Posterior cingulate gyrus (tissue), 11 donors: ENCODE measurements around the gene UPB1.

Experiments
- DNase-seq, 10 donors: peaks; one replicate each; pipeline versions ENCODE4 v3.0.0 to v3.0.0-alpha.2; 2020 to 2021; ENCODE audit warnings: mixed read lengths in 3 of 10
- intact Hi-C: fragments of 100-400 bp; cut with DNase I; formaldehyde crosslinking; loops from one replicate; pipeline ENCODE4 v1.15.1; 2023

UPB1 gene

GRCh38 chr22:24503137-24503842 is 8.2 kb downstream of the UPB1 start:
- peak in 3 of 10 donors; percentile 34 to 48 (median 39) for DNase-seq
- intact Hi-C loops, result no loop called here

DNA sequence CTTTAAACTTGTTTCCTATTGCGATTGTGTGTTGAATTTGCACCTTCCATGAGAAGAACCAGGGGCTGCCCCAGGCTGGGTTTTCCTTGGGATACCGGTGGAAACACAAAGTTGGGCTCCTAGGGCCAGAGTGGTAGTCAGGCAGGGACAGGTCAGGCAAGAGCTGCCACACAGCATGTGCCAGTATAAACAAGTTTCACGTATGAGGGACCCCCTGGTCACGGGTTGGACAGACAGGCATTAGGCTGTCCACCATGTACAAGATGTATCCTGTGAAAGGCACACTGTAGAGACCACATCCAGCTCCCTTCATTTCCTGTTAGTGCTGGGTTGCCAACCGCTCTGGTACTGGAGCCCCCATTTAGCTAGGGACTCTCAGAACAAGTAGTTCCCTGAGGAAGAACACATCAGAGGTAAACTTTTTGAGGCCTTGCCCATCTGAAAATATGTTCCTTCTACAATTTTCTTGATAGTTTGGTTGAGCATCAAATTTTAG is 8.8 kb downstream of the UPB1 start:
- intact Hi-C loops, result no loop called here
- DNase-seq, result no peak

- intact Hi-C loops, result no loop called here
- DNase-seq, result no peak
Measured at GRCh38 chr22:24504540-24504939, 9.4 kb downstream of the UPB1 start.

- intact Hi-C loops, result no loop called here
- no peak for DNase-seq
Measured at GRCh38 chr22:24504956-24505736, 10.0 kb downstream of the UPB1 start.

DNA sequence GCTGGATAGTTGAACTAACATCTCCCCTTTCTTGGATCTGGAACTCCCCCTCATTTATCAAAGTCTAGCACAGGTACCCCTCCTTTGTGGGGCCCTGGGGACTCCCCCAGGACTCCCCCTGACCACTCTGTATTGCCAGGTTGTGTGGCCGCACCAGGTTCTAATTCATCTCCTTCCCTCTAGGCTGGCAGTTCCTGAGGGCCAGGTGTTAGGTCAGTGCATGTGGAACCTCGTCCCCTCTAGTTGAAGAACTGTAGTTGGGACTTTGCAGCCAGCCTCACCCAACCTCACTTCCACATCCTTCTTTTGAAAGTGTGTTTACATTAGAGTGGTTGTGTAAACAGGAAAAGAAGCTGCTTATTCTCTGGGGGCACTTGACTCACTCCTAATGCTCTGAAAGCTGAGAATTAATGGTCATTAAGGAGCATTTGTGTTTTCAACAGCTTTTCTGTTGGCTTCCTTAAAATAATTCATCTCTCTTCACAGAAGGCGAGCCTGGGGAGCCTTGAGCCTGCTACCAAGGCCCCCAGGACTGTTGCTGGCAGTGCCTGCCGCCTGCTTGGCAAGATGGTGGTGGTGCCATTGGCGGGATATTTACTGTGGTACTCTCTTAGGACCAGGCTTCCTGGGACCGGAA is 11.8 kb downstream of the UPB1 start:
- DNase-seq, result no peak
- intact Hi-C loops, result no loop called here

GRCh38 chr22:24507716-24508115 is 12.6 kb downstream of the UPB1 start:
- DNase-seq, result no peak
- intact Hi-C loops, result no loop called here

DNA sequence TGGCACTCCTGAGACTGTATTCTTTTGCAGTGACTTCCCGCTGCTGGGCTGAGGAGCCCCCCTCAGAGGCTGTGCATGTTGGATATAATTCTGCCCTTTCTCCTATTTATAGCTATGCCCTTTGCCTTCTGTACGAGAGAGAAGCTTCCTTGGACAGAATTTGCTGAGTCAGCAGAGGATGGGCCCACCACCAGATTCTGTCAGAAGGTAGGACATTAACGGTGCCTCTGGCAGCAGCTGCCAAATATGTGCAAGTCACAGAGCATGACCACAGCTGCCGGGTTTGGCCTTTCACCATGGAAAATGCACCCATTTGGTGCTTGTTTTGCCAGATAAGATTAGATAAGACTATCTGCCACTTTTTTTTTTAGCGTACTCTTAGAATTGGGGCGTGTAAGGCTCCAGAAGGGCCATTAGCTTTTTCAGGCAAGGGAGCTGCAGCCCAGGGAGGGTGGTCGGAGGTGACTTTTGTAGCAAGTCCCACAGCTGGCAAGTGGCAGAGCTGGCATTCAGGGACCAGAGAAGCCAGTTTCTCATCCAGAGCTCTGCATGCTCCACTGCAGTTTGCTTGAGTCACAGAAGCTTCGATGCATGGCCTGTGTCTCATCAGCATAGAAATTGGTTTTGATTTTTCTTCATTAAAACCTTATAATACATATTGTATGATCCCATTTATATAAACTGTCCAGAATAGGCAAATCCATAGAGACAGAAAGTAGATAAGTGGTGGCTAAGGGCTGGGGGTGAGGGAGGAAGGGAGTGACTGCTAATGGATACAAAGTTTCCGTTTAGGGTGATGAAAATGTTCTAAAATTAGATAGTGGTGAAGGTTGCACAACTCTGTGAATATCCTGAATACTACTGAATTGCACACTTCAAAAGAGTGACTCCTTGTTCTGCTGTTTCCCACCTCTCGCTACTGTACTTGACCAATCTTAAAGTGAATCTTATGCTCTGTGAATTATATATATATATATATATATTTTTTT is 15.8 kb downstream of the UPB1 start:
- intact Hi-C loops, result no loop called here
- peak in 1 of 10 donors; percentile 20 for DNase-seq

GRCh38 chr22:24512043-24512442 is 16.9 kb downstream of the UPB1 start:
- intact Hi-C loops, result no loop called here
- no peak for DNase-seq

GRCh38 chr22:24513378-24514240 is 18.5 kb downstream of the UPB1 start:
- intact Hi-C loops, result no loop called here
- DNase-seq, result no peak

DNA sequence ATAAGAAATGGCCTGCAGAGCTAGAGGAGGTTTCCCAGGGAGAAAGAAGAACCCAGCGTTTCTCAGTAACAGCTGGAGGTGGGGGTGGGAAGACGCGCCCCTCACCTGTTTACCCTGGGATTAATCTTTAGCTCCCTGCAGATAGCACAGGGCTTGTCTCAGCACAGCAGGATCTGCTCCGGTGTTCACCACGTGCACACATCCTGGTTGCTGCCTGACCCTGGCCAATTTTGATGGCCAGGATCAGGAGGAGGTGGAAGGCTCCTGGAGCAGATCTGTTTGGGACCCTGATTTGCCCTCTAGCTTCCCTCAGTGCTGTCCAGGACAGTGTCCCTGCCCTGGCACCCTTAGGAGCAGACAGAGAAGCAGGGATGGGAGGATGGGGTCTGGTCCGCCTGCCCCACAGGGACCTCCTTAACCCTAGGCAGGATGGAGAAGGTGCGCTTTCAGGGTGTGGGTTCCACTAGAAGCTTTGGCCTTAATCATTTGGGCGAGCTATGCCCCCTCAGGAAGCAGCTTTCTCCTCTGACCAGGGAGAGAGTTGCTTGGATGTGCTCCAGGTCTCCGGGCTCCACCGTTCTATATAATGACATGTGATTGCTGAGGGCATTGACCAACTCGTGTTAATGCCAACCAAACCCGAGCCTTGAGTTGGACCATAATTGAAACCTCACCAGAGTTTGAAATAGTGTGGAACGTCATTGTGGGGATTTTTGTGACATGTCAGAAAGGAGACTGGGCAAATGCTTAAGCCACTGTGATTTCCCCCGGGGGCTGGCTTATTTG is 19.3 kb downstream of the UPB1 start:
- DNase-seq, result peak in 1 of 10 donors; percentile 26
- intact Hi-C loops, result no loop called here

GRCh38 chr22:24515027-24515338 is 19.9 kb downstream of the UPB1 start:
- peak in 1 of 10 donors; percentile 21 for DNase-seq
- intact Hi-C loops, result no loop called here

DNA sequence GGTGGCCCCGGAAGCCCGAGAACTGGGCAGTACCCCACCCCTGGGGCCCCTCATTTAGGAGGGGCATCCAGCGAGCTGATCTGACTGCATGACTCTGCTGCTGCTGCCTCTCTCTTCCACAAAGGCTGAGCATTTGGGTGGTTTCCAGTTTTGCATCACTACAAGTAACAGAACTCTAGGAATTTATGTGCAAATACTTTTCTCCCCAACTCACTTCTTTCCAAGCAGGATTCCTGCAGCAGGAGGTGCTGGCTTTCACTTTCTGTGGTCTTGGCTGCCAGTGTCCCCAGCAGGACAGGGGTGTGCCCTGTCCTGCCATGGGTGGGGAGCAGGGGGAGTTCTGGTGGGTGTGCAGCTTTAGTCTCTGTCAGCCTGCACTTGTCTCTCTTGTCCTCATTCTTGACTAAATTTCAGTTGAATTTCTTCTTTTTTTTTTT is 21.2 kb downstream of the UPB1 start:
- intact Hi-C loops, result no loop called here
- DNase-seq, result peak in 1 of 10 donors; percentile 49

- intact Hi-C loops, result no loop called here
- no peak for DNase-seq
Measured at GRCh38 chr22:24517446-24517845, 22.3 kb downstream of the UPB1 start.

DNA sequence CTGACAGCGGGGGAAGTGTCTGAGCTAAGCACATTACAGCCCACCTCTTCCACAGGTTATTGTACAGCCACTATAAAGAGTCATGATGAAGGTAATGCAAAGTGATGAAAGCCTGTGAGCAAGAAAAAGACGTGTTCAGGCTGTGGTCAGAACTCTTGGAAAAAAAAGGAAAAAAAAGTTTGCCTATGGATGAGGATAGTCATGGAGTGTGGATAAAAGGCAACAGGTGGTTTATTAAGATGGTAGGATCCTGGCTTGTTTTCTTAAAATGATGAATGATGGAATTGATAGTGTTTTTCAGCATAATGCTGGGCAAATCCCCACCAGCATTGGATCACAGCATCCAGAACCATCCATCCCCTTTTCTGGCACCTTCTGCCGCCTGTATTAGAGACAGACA is 23.1 kb downstream of the UPB1 start:
- DNase-seq, result no peak
- intact Hi-C loops, result no loop called here

GRCh38 chr22:24518771-24519485 is 23.8 kb downstream of the UPB1 start:
- intact Hi-C loops, result no loop called here
- DNase-seq, result no peak

- DNase-seq, result no peak
- intact Hi-C loops, result no loop called here
Measured at GRCh38 chr22:24519496-24519895, 24.4 kb downstream of the UPB1 start.

- DNase-seq, result peak in 3 of 10 donors; percentile 21 to 85 (median 32)
- intact Hi-C loops, result no loop called here
Measured at GRCh38 chr22:24521791-24522245, 26.7 kb downstream of the UPB1 start.

DNA sequence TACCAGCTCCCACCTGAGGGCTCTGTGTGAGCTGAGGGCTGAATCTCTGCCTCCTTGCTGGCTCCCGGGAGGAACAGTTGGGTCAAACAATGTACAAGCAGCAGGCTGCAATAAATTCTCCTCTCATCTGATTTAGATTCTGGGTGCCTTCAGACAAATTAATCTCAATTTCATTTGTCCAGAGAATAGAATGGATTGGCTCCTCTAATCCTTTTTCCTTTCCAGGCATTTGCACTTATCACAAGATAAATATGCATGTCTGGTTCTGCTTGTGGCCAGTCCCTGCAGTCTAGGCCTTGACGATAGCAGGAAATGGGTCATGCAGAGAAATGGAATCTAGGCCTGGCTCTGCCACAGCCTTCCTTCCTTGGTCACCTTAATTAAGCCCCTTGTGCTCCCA is 28.7 kb downstream of the UPB1 start:
- DNase-seq, result no peak
- intact Hi-C loops, result loop anchor here (2.0 kb wide), 1 partner anchor 199 kb away; no protein-coding TSS in a partner anchor
